ENCODE results near the gene HBS1L. TPM values are rescaled to one million over a fixed set of nuclear protein-coding genes. Genes with fewer than 3 reads are reported as not detected.

HBS1L gene
- total RNA-seq, 1 experiment from 2014 or later = 89.4 TPM

DNA sequence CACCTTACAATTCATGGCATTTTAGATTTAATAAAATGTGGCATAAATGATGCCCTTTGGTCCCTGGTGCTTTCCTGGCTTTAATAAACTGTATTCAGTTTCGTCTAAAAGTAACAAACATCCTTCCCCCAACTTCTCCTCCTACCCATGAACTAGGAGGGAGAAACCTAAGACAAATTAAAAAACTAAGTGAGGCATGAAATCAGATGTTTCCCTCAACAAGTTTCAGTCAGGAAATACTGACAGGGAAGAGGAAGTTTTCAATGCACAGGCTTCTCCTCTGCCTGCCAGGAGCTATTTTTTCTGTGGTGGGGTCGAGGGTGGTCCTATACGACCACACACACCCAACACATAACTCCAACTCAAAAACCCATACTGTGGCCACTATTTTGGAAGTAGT lies 10.0 kb downstream of the HBS1L start:
- no peaks in the 10 kb centered on the region for H3K4me1 ChIP-seq (ENCODE audit: control insufficient read depth in 1 of 2, insufficient read depth in 2 of 2, low read length in 2 of 2)
- no peak for TF ChIP-seq TCF7L2 (IDR thresholded peaks at IDR 0.05; ENCODE audit: borderline replicate concordance, extremely low read depth, insufficient read depth, insufficient read length)
- H4K20me1 ChIP-seq (ENCODE audit: insufficient read depth) = peaks cover 10% of the 10 kb centered on the region; the same call in 1 of the 2 replicates
- ATAC-seq (no peak), DNase-seq (ENCODE audit: low read depth, low spot score) (no peak)
- CTCF ChIA-PET = no interaction called here
- intact Hi-C loops (cut with micrococcal nuclease) = no loop called here
- H3K4me3 ChIP-seq (replicated peaks in 1 of 2; ENCODE audit: low read depth in 1 of 2, low read length in 2 of 2) = no peak overlapping the region
- RAD21 ChIA-PET (ENCODE audit: low non-redundant PET in 1 of 2, low total read pairs in 2 of 2, uncharacterized antibody in 2 of 2, unreplicated experiment in 2 of 2) = no interaction called here
- H3K9me2 ChIP-seq (ENCODE audit: insufficient read depth) = no peaks in the 10 kb centered on the region
- H3K9me3 ChIP-seq (ENCODE audit: control insufficient read depth in 1 of 2, insufficient read depth in 1 of 2, low read depth in 1 of 2, low read length in 2 of 2) = no peaks in the 10 kb centered on the region
- peaks cover 94% of the 10 kb centered on the region for H3K79me2 ChIP-seq (ENCODE audit: insufficient read depth, low read length)
- no peak overlapping the region for H3K4me2 ChIP-seq (ENCODE audit: low read length)
- no peaks in the 10 kb centered on the region for H3K27me3 ChIP-seq (ENCODE audit: insufficient read depth, low read length)
- BruUV-seq (replicated peaks) = no TSS peak
- H3K9ac ChIP-seq (ENCODE audit: low read length) = no peak overlapping the region
- POLR2A ChIA-PET = no interaction called here
- no peak overlapping the region for H3K27ac ChIP-seq (ENCODE audit: low read depth, low read length)
- peaks cover 2 to 8% of the 10 kb centered on the region in 2 experiments; a peak in 2 of 4 replicates for H3K36me3 ChIP-seq (ENCODE audit: control insufficient read depth in 1 of 2, insufficient read depth in 2 of 2, low read length in 2 of 2)
- no peak overlapping the region for H2AFZ ChIP-seq (ENCODE audit: low read depth, low read length, poor library complexity, severe bottlenecking)

DNA sequence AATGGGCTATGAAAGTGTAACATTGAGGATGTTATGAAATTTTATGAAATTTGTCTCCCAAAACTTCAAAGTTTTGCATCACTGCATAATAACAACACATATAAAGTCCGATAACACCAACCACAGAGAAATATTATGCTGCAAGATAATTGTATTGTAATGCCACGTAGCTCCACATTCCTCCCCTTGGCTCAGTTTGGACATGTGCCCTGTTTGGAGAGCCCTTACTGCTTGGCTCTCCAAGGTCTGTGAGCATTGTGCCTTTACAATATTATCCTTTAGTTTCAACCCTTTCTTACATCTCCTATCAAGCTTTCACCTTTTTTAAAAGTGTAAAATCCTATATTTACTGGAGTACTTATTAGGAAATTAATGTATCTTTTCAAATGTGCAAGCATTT lies 10.8 kb downstream of the HBS1L start:
- Histone ChIP-seq H3K9me2 (ENCODE audit: insufficient read depth) (no peaks in the 10 kb centered on the region), H3K4me3 (replicated peaks in 1 of 2; ENCODE audit: low read depth in 1 of 2, low read length in 2 of 2) (no peak overlapping the region), H3K36me3 (ENCODE audit: control insufficient read depth in 1 of 2, insufficient read depth in 2 of 2, low read length in 2 of 2) (peaks cover 2 to 8% of the 10 kb centered on the region in 2 experiments; a peak in 2 of 4 replicates), H3K27ac (ENCODE audit: low read depth, low read length) (no peak overlapping the region), H3K4me1 (ENCODE audit: control insufficient read depth in 1 of 2, insufficient read depth in 2 of 2, low read length in 2 of 2) (no peaks in the 10 kb centered on the region), H3K4me2 (ENCODE audit: low read length) (no peak overlapping the region), H3K79me2 (ENCODE audit: insufficient read depth, low read length) (peaks cover 94% of the 10 kb centered on the region), H3K9me3 (ENCODE audit: control insufficient read depth in 1 of 2, insufficient read depth in 1 of 2, low read depth in 1 of 2, low read length in 2 of 2) (no peaks in the 10 kb centered on the region), H3K27me3 (ENCODE audit: insufficient read depth, low read length) (no peaks in the 10 kb centered on the region), H3K9ac (ENCODE audit: low read length) (no peak overlapping the region), H2AFZ (ENCODE audit: low read depth, low read length, poor library complexity, severe bottlenecking) (no peak overlapping the region), H4K20me1 (ENCODE audit: insufficient read depth) (peaks cover 10% of the 10 kb centered on the region; the same call in 1 of the 2 replicates)
- CTCF ChIA-PET = interaction anchor here (1.2 kb wide), 1 partner anchor 12 kb away, joined by 3 read pairs; no protein-coding TSS in a partner anchor
- DNase-seq (ENCODE audit: low read depth, low spot score) = no peak
- BruUV-seq (replicated peaks) = no TSS peak
- RAD21 ChIA-PET (ENCODE audit: low non-redundant PET in 1 of 2, low total read pairs in 2 of 2, uncharacterized antibody in 2 of 2, unreplicated experiment in 2 of 2) = no interaction called here
- intact Hi-C loops (cut with micrococcal nuclease) = no loop called here
- no peak for ATAC-seq
- POLR2A ChIA-PET = interaction anchor here (1.2 kb wide), 1 partner anchor 11 kb away, joined by 5 read pairs; the partner anchor contains the start of gene HBS1L
- TF ChIP-seq REST (IDR thresholded peaks at IDR 0.05; ENCODE audit: low read depth) (no peak), RAD21 (IDR thresholded peaks at IDR 0.05; ENCODE audit: low read depth) (no peak), POLR2A (IDR thresholded peaks at IDR 0.05; ENCODE audit: borderline replicate concordance, extremely low read depth, insufficient read depth, insufficient read length) (no peak), ZNF274 (IDR thresholded peaks at IDR 0.05; ENCODE audit: low read depth, low read length) (no peak), ELF1 (IDR thresholded peaks at IDR 0.05; ENCODE audit: borderline replicate concordance, low read depth) (no peak), JUND (IDR thresholded peaks at IDR 0.05) (no peak), SIN3A (IDR thresholded peaks at IDR 0.05; ENCODE audit: low read depth) (no peak), EZH2phosphoT487 (IDR thresholded peaks at IDR 0.05; ENCODE audit: borderline replicate concordance) (no peak), MAX (IDR thresholded peaks at IDR 0.05) (no peak), SP1 (IDR thresholded peaks at IDR 0.05; ENCODE audit: low read depth) (no peak), EGR1 (IDR thresholded peaks at IDR 0.05; ENCODE audit: low read depth) (no peak), EZH2 (IDR thresholded peaks at IDR 0.05) (no peak), ZFX (IDR thresholded peaks at IDR 0.05) (no peak), CTCF (IDR thresholded peaks at IDR 0.05 in 2 of 3, conservative IDR thresholded peaks at IDR 0.05 in 1 of 3; ENCODE audit: borderline replicate concordance in 1 of 3, insufficient read depth in 1 of 3, low read depth in 2 of 3, low read length in 2 of 3) (no peak), FOSL1 (IDR thresholded peaks at IDR 0.05; ENCODE audit: low read depth) (no peak), POLR2AphosphoS5 (IDR thresholded peaks at IDR 0.05; ENCODE audit: low read depth, low read length) (no peak), CBX3 (IDR thresholded peaks at IDR 0.05; ENCODE audit: low read depth) (no peak)
